ENCODE measurements around the gene ETNPPL.

ETNPPL gene

GRCh38 chr4:108772402-108772801 is 9.5 kb upstream of the ETNPPL start:
- CTCF ChIA-PET: no interaction called here
- TF ChIP-seq CTCF (IDR thresholded peaks at IDR 0.05; ENCODE audit: insufficient read depth, low read length, missing control alignments): no peak

GRCh38 chr4:108766058-108766457 is 3.2 kb upstream of the ETNPPL start:
- ChIA-PET POLR2A (no interaction called here), CTCF (no interaction called here)
- no peak for TF ChIP-seq CTCF (IDR thresholded peaks at IDR 0.05; ENCODE audit: insufficient read depth, low read length, missing control alignments)
- no peak for DNase-seq (ENCODE audit: low read depth, low spot score)
- no peak overlapping the region for H3K4me3 ChIP-seq (ENCODE audit: low read depth, low read length)

More at GRCh38 chr4:108772402-108772801, 9.5 kb upstream of the ETNPPL start:
- POLR2A ChIA-PET: no interaction called here
- DNase-seq (ENCODE audit: low read depth, low spot score): no peak
- H3K4me3 ChIP-seq (ENCODE audit: low read depth, low read length): no peak overlapping the region

- no peak for TF ChIP-seq CTCF (IDR thresholded peaks at IDR 0.05; ENCODE audit: insufficient read depth, low read length, missing control alignments)
- H3K4me3 ChIP-seq (ENCODE audit: low read depth, low read length): no peak overlapping the region
- ChIA-PET POLR2A (no interaction called here), CTCF (no interaction called here)
- DNase-seq (ENCODE audit: low read depth, low spot score): no peak
These were observed 1.1 kb upstream of the ETNPPL start for GRCh38 chr4:108763986-108764385.

- ChIA-PET POLR2A (no interaction called here), CTCF (no interaction called here)
- DNase-seq (ENCODE audit: low read depth, low spot score): no peak
- TF ChIP-seq CTCF (IDR thresholded peaks at IDR 0.05; ENCODE audit: insufficient read depth, low read length, missing control alignments): no peak
- peak overlapping the region; percentile 54 for H3K4me3 ChIP-seq (ENCODE audit: low read depth, low read length)
These were observed 357 bp upstream of the ETNPPL start for GRCh38 chr4:108763226-108763593.

GRCh38 chr4:108758498-108758897 is 4.4 kb downstream of the ETNPPL start:
- ChIA-PET CTCF (no interaction called here), POLR2A (no interaction called here)
- no peak for TF ChIP-seq CTCF (IDR thresholded peaks at IDR 0.05; ENCODE audit: insufficient read depth, low read length, missing control alignments)
- no peak overlapping the region for H3K4me3 ChIP-seq (ENCODE audit: low read depth, low read length)
- no peak for DNase-seq (ENCODE audit: low read depth, low spot score)

- POLR2A ChIA-PET: no interaction called here
- CTCF ChIA-PET: no interaction called here
- DNase-seq (ENCODE audit: low read depth, low spot score): no peak
- no peak overlapping the region for H3K4me3 ChIP-seq (ENCODE audit: low read depth, low read length)
- no peak for TF ChIP-seq CTCF (IDR thresholded peaks at IDR 0.05; ENCODE audit: insufficient read depth, low read length, missing control alignments)
These were observed 8.5 kb downstream of the ETNPPL start for GRCh38 chr4:108754327-108754726.
